Esophagus muscularis mucosa (tissue), 4 donors: ENCODE results near the gene ZBTB4.

Source experiments
- EP300 ChIP-seq: sonication (generic); formaldehyde crosslinking; IDR thresholded peaks from one replicate; pipeline ENCODE4 v1.6.1; 2017; ENCODE audit warnings: antibody characterized with exemption
- POLR2A ChIP-seq: fragments of 450-650 bp; IDR thresholded peaks from one replicate; pipeline ENCODE4 v1.6.1; 2017; ENCODE audit warnings: antibody characterized with exemption, moderate library complexity, mild to moderate bottlenecking, low read depth
- POLR2AphosphoS5 ChIP-seq, 2 donors: sonication (generic); formaldehyde crosslinking; IDR thresholded peaks; one replicate each; pipeline ENCODE4 v1.6.1; 2017; ENCODE audit warnings: antibody characterized with exemption in 2 of 2
- TF ChIP-seq, protein P1 (sequence below), 3 experiments: fragments of 200-600 bp in 2 of 3; fragments of 450-650 bp in 1 of 3; sonication (generic) in 2 of 3; IDR thresholded peaks; one replicate each; pipeline ENCODE4 v1.5.1; 2017 to 2019; ENCODE audit warnings: antibody characterized with exemption in 3 of 3, mild to moderate bottlenecking in 2 of 3, moderate library complexity in 1 of 3

DNA sequence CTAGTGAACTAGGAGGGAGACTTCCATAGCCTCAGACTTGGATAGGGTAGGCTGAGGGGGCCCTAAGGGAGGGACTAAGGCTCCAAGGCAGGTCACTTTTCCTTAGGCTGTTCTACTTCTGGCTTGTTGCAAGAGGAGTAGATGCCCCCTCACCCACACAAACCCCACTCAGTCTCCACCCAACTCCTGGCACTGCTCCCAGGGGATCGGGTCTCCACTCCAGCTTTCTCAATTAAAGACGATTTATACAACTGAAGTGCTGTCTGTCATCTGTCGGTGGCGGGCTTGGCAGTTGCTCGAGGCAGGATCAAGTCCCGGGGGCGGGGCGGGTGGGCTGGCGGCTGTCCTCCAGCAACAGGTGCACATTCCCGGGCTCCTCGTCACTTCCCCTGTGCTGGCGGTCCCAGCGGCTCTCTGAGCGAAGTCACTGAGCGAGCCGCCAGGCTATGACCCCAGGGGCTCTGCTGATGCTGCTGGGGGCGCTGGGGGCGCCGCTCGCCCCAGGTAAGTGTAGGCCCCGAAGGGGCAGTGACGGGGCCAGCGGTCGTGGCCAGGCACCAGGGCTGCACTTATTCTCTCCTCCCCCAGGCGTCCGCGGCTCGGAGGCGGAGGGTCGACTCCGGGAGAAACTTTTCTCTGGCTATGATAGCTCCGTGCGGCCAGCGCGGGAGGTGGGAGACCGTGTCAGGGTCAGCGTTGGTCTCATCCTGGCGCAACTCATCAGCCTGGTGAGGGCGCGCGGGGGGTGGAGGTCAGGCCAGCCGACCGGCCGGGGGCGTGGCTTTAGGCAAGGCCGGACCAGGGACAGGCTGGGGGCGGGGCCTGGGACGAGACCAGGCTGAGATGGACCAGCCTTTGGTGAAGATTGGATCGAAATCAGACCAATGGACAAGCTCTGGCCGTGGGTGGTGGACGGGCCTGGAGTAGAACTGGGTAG, 34.5 kb downstream of the ZBTB4 start, which contains the start of gene CHRNB1:
- TF ChIP-seq, protein P1, sequence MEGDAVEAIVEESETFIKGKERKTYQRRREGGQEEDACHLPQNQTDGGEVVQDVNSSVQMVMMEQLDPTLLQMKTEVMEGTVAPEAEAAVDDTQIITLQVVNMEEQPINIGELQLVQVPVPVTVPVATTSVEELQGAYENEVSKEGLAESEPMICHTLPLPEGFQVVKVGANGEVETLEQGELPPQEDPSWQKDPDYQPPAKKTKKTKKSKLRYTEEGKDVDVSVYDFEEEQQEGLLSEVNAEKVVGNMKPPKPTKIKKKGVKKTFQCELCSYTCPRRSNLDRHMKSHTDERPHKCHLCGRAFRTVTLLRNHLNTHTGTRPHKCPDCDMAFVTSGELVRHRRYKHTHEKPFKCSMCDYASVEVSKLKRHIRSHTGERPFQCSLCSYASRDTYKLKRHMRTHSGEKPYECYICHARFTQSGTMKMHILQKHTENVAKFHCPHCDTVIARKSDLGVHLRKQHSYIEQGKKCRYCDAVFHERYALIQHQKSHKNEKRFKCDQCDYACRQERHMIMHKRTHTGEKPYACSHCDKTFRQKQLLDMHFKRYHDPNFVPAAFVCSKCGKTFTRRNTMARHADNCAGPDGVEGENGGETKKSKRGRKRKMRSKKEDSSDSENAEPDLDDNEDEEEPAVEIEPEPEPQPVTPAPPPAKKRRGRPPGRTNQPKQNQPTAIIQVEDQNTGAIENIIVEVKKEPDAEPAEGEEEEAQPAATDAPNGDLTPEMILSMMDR (IDR thresholded peaks at IDR 0.05), result no peak
- TF ChIP-seq POLR2A (no peak), POLR2AphosphoS5 (IDR thresholded peaks at IDR 0.05) (no peak), EP300 (no peak)
